ENCODE results near the gene CORO7. TPM values are rescaled to one million over a fixed set of nuclear protein-coding genes. Genes with fewer than 3 reads are reported as not detected.

Gene CORO7
- total and polyA plus RNA-seq, 9 of the 15 experiments (the other 6 are each of a cell fraction or from before 2014, with no cell fraction given), result 0.45 to 77.2 (median 18.7) TPM

DNA sequence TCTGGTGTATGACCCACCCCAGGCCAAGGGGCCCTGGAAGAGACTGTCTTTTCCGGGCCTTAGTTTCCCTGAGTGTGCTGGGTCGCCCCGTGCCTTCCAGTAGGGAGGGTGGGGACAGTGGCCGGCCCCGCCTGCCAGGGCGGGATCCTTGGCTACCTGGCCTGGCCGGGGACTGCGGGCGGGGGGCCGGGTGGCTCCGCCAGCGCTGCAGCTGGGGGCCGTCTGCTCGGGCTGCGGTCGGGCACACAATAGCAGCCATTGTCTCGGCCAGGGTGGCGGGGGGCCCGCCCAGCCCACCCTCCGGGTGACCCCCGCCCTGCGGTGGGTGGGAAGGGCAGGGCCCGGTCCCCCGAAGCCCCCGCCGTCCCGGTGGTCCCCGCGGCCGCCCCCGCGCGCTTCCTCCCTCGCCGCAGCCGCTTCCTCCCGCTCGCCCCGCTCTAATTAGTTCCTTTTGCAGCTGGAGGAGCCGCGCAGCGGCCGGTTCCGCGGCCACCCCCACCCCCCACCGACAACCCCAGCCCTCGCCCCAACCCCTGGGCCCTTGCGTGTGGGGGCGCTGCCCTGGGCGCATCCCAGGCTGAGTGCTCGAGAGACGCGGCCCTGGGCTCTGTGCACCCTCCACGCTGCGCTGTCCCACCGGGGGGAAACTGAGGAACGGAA is 88.9 kb downstream of the CORO7 start:
- DNase-seq (ENCODE audit: extremely low read depth in 1 of 4, low spot score in 3 of 4) (no peak), FAIRE-seq (no peak), ATAC-seq (no peak)
- 75% methylated on average over 5 of the region's 57 CpGs for WGBS (ENCODE audit: insufficient coverage, low coverage, missing lambda C conversion rate)
- Histone ChIP-seq H3K36me3 (ENCODE audit: control insufficient read depth, insufficient read depth, low read length) (no peaks in the 10 kb centered on the region), H3K9me3 (replicated peaks; ENCODE audit: control insufficient read depth, insufficient read depth, low read depth, low read length) (no peaks in the 10 kb centered on the region), H3K27me3 (ENCODE audit: control insufficient read depth in 2 of 2, insufficient read depth in 2 of 2, low read length in 2 of 2) (no peaks in the 10 kb centered on the region), H2AFZ (ENCODE audit: low read depth, low read length) (no peak overlapping the region), H3K79me2 (ENCODE audit: control insufficient read depth, insufficient read depth, low read length) (peaks cover 9% of the 10 kb centered on the region; the same call in 2 of the 3 replicates), H3K27ac (ENCODE audit: extremely low read depth, low read depth, low read length) (no peak overlapping the region), H3K4me2 (ENCODE audit: insufficient read depth, low read length) (no peak overlapping the region), H4K20me1 (replicated peaks; ENCODE audit: control insufficient read depth, insufficient read depth, low read length) (0 out of 2 replicates have a peak, but pooled peaks cover 14% of the 10 kb centered on the region), H3K9ac (ENCODE audit: insufficient read depth in 1 of 2, low read depth in 2 of 2, low read length in 2 of 2) (no peak overlapping the region; a peak in 1 of 4 replicates), H3K4me1 (replicated peaks in 1 of 2; ENCODE audit: control insufficient read depth in 2 of 2, insufficient read depth in 2 of 2, low read length in 2 of 2) (peaks cover 4 to 70% of the 10 kb centered on the region in 2 experiments), H3K4me3 (no peak overlapping the region), H3K9me1 (ENCODE audit: control insufficient read depth, insufficient read depth, low read length) (no peaks in the 10 kb centered on the region)
- POLR2A ChIA-PET, result interaction anchor here (0.9 to 1.1 kb wide), 4 partner anchors 10 to 127 kb away, joined by 3 to 5 read pairs (median 4); no protein-coding TSS in a partner anchor
- intact Hi-C loops (cut with micrococcal nuclease) (no loop called here), in situ Hi-C loops (cut with MboI) (loop anchor here (10.0 kb wide), 2 partner anchors 123 to 343 kb away; no protein-coding TSS in a partner anchor)
- CTCF ChIA-PET (ENCODE audit: low intra/inter-chr PET ratio), result interaction anchor here (0.6 kb wide), 1 partner anchor 128 kb away, joined by 3 read pairs; no protein-coding TSS in a partner anchor
- no TSS peak for BruUV-seq (replicated peaks)
- no peak for TF ChIP-seq RAD51 (IDR thresholded peaks at IDR 0.05; ENCODE audit: borderline replicate concordance, low read depth)
- no peak for TF ChIP-seq ZNF282 (CRISPR knock-in tag; IDR thresholded peaks at IDR 0.05)
- no peak for TF ChIP-seq NR2C2 (CRISPR knock-in tag; IDR thresholded peaks at IDR 0.05)
- no peak for TF ChIP-seq NR2C2 (tag; IDR thresholded peaks at IDR 0.05)
- TF ChIP-seq, protein P1, sequence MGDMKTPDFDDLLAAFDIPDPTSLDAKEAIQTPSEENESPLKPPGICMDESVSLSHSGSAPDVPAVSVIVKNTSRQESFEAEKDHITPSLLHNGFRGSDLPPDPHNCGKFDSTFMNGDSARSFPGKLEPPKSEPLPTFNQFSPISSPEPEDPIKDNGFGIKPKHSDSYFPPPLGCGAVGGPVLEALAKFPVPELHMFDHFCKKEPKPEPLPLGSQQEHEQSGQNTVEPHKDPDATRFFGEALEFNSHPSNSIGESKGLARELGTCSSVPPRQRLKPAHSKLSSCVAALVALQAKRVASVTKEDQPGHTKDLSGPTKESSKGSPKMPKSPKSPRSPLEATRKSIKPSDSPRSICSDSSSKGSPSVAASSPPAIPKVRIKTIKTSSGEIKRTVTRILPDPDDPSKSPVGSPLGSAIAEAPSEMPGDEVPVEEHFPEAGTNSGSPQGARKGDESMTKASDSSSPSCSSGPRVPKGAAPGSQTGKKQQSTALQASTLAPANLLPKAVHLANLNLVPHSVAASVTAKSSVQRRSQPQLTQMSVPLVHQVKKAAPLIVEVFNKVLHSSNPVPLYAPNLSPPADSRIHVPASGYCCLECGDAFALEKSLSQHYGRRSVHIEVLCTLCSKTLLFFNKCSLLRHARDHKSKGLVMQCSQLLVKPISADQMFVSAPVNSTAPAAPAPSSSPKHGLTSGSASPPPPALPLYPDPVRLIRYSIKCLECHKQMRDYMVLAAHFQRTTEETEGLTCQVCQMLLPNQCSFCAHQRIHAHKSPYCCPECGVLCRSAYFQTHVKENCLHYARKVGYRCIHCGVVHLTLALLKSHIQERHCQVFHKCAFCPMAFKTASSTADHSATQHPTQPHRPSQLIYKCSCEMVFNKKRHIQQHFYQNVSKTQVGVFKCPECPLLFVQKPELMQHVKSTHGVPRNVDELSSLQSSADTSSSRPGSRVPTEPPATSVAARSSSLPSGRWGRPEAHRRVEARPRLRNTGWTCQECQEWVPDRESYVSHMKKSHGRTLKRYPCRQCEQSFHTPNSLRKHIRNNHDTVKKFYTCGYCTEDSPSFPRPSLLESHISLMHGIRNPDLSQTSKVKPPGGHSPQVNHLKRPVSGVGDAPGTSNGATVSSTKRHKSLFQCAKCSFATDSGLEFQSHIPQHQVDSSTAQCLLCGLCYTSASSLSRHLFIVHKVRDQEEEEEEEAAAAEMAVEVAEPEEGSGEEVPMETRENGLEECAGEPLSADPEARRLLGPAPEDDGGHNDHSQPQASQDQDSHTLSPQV (IDR thresholded peaks at IDR 0.05), result no peak
- no peak for TF ChIP-seq RBM17 (IDR thresholded peaks at IDR 0.05; ENCODE audit: borderline replicate concordance, low read depth, low read length)
- no peak for TF ChIP-seq GATAD2B (IDR thresholded peaks at IDR 0.05; ENCODE audit: borderline replicate concordance)
- TF ChIP-seq, protein P2, sequence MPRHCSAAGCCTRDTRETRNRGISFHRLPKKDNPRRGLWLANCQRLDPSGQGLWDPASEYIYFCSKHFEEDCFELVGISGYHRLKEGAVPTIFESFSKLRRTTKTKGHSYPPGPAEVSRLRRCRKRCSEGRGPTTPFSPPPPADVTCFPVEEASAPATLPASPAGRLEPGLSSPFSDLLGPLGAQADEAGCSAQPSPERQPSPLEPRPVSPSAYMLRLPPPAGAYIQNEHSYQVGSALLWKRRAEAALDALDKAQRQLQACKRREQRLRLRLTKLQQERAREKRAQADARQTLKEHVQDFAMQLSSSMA (CRISPR knock-in tag; IDR thresholded peaks at IDR 0.05), result no peak
- no peak for TF ChIP-seq HLTF (IDR thresholded peaks at IDR 0.05)
- TF ChIP-seq ZNF696 (CRISPR knock-in tag; conservative IDR thresholded peaks at IDR 0.05), result no peak

Measured in K562 (cell line).